Panc1 (cell line): ENCODE results near the gene SSBP3. TPM values are rescaled to one million over a fixed set of nuclear protein-coding genes. Genes with fewer than 3 reads are reported as not detected.

Source experiments
- ATAC-seq: fragments of 200-7000 bp; cut with Tn5 transposase; 2 replicates; pipeline ENCODE4 v1.9.1; 2020; ENCODE audit warnings: mild to moderate bottlenecking, moderate library complexity
- BruUV-seq: library from RNA; stranded (reverse); fragments of 400-500 nt; replicated peaks from 2 replicates; lab custom pipeline; 2021; lab: Mats Ljungman, UMichigan
- CTCF ChIA-PET: fragments of 300-600 bp; sonication (Branson Sonifier 250); formaldehyde crosslinking; loops from one replicate; lab custom pipeline; 2022; ENCODE audit warnings: antibody characterized with exemption; lab: Charles Lee
- POLR2A ChIA-PET: fragments of 300-600 bp; sonication (Branson Sonifier 250); formaldehyde crosslinking; loops from one replicate; lab custom pipeline; 2022; ENCODE audit warnings: antibody characterized with exemption; lab: Charles Lee
- DNase-seq: peaks from one replicate; pipeline ENCODE4 v3.0.0-alpha.2; 2010; ENCODE audit warnings: low read depth, low spot score
- H3K27ac ChIP-seq: 2 replicates; pipeline ENCODE4 v1.5.1; 2011; ENCODE audit warnings: mild to moderate bottlenecking, low read length, inconsistent platforms
- H3K27me3 ChIP-seq: fragments of 200-500 bp; sonication (Bioruptor generic); 2 replicates; pipeline ENCODE4 v1.6.0; 2014; ENCODE audit warnings: low read length, inconsistent platforms; ENCODE audit not compliant: control insufficient read depth, insufficient read depth
- H3K36me3 ChIP-seq: fragments of 200-500 bp; sonication (Bioruptor generic); 2 replicates; pipeline ENCODE4 v1.5.1; 2014; ENCODE audit warnings: inconsistent platforms, mild to moderate bottlenecking, low read length, moderate library complexity; ENCODE audit not compliant: control insufficient read depth, insufficient read depth
- H3K4me1 ChIP-seq: 2 replicates; pipeline ENCODE4 v1.5.1; 2011; ENCODE audit warnings: inconsistent platforms, mild to moderate bottlenecking, low read length, moderate library complexity; ENCODE audit not compliant: control insufficient read depth, insufficient read depth
- H3K4me3 ChIP-seq, 2 experiments: 2 replicates each; pipeline ENCODE4 v1.5.1; 2011 to 2012; ENCODE audit warnings: low read depth in 2 of 2, low read length in 2 of 2, mild to moderate bottlenecking in 2 of 2, inconsistent platforms in 1 of 2, moderate library complexity in 1 of 2
- H3K9me3 ChIP-seq: fragments of 200-500 bp; sonication (Bioruptor generic); 2 replicates; pipeline ENCODE4 v1.5.1; 2014; ENCODE audit warnings: low read depth, mild to moderate bottlenecking, inconsistent platforms, low read length, moderate library complexity; ENCODE audit not compliant: control insufficient read depth, insufficient read depth
- POLR2AphosphoS5 ChIP-seq: IDR thresholded peaks from 2 replicates; pipeline ENCODE4 v1.6.1; 2012; ENCODE audit warnings: mild to moderate bottlenecking, low read depth, low read length, moderate library complexity
- SIN3A ChIP-seq: IDR thresholded peaks from 2 replicates; pipeline ENCODE4 v1.6.1; 2012; ENCODE audit warnings: low read depth, mild to moderate bottlenecking, low read length, moderate library complexity, borderline replicate concordance; ENCODE audit not compliant: insufficient read depth
- TCF7L2 ChIP-seq: IDR thresholded peaks from 2 replicates; pipeline ENCODE4 v1.6.1; 2011; ENCODE audit warnings: mild to moderate bottlenecking, low read depth, low read length, inconsistent platforms
- in situ Hi-C: cut with HindIII; loops from 2 replicates; pipeline ENCODE4 v1.10.0; 2016; ENCODE audit warnings: low sequenced_read_pairs, low pct_unique_long_range_greater_than_20kb
- intact Hi-C: fragments of 100-400 bp; cut with micrococcal nuclease; formaldehyde crosslinking; loops from one replicate; pipeline ENCODE4 v1.10.0; 2022; ENCODE audit not compliant: unreplicated experiment
- total RNA-seq: library from RNA; stranded (reverse); gene quantifications from one replicate; pipeline ENCODE4 v1.2.1, GENCODE V29; 2021; ENCODE audit not compliant: unreplicated experiment
- TF ChIP-seq, protein P1 (sequence below): fragments of 450-650 bp; IDR thresholded peaks from 2 replicates; pipeline ENCODE4 v1.5.1; 2017; ENCODE audit warnings: mild to moderate bottlenecking
- TF ChIP-seq, protein P2 (sequence below), 2 experiments: IDR thresholded peaks; 2 replicates each; pipeline ENCODE4 v1.6.1; 2011 to 2012; ENCODE audit warnings: low read depth in 2 of 2, control low read depth in 1 of 2, low read length in 1 of 2, mild to moderate bottlenecking in 1 of 2, moderate library complexity in 1 of 2; ENCODE audit not compliant: insufficient read depth in 1 of 2

SSBP3 gene
- total RNA-seq, 1 experiment from 2014 or later = 22.5 TPM

DNA sequence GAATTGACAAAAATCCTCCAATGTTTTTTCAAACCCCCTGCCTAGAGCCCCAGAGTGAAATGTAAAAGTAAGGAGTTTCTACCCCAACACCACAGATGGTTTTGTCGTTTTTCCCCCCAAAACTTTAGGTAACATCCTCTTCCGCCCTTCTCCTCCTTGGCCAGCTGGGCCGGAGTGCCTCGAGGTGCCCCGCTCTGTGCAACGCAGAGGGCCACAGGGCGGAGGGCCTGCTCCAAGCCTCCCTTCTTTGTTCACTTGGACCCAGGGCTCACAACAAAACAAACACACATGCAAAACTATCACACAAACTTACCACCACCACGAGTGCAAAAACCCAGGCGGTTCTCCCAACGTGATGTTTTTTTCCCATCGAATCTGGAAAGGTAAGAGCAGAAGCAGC, 1.9 kb downstream of the SSBP3 start:
- intact Hi-C loops = no loop called here
- Histone ChIP-seq H3K4me3 (no peak overlapping the region; a peak in 1 of 4 replicates), H3K9me3 (no peaks in the 10 kb centered on the region), H3K27me3 (no peaks in the 10 kb centered on the region), H3K4me1 (peaks cover 19% of the 10 kb centered on the region), H3K36me3 (no peaks in the 10 kb centered on the region; the same call in 1 of the 2 replicates), H3K27ac (no peak overlapping the region)
- POLR2A ChIA-PET = no interaction called here
- BruUV-seq = no TSS peak
- in situ Hi-C loops = no loop called here
- TF ChIP-seq, protein P1, sequence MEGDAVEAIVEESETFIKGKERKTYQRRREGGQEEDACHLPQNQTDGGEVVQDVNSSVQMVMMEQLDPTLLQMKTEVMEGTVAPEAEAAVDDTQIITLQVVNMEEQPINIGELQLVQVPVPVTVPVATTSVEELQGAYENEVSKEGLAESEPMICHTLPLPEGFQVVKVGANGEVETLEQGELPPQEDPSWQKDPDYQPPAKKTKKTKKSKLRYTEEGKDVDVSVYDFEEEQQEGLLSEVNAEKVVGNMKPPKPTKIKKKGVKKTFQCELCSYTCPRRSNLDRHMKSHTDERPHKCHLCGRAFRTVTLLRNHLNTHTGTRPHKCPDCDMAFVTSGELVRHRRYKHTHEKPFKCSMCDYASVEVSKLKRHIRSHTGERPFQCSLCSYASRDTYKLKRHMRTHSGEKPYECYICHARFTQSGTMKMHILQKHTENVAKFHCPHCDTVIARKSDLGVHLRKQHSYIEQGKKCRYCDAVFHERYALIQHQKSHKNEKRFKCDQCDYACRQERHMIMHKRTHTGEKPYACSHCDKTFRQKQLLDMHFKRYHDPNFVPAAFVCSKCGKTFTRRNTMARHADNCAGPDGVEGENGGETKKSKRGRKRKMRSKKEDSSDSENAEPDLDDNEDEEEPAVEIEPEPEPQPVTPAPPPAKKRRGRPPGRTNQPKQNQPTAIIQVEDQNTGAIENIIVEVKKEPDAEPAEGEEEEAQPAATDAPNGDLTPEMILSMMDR = no peak
- TF ChIP-seq POLR2AphosphoS5 (no peak), TCF7L2 (no peak), SIN3A (no peak)
- TF ChIP-seq, protein P2, sequence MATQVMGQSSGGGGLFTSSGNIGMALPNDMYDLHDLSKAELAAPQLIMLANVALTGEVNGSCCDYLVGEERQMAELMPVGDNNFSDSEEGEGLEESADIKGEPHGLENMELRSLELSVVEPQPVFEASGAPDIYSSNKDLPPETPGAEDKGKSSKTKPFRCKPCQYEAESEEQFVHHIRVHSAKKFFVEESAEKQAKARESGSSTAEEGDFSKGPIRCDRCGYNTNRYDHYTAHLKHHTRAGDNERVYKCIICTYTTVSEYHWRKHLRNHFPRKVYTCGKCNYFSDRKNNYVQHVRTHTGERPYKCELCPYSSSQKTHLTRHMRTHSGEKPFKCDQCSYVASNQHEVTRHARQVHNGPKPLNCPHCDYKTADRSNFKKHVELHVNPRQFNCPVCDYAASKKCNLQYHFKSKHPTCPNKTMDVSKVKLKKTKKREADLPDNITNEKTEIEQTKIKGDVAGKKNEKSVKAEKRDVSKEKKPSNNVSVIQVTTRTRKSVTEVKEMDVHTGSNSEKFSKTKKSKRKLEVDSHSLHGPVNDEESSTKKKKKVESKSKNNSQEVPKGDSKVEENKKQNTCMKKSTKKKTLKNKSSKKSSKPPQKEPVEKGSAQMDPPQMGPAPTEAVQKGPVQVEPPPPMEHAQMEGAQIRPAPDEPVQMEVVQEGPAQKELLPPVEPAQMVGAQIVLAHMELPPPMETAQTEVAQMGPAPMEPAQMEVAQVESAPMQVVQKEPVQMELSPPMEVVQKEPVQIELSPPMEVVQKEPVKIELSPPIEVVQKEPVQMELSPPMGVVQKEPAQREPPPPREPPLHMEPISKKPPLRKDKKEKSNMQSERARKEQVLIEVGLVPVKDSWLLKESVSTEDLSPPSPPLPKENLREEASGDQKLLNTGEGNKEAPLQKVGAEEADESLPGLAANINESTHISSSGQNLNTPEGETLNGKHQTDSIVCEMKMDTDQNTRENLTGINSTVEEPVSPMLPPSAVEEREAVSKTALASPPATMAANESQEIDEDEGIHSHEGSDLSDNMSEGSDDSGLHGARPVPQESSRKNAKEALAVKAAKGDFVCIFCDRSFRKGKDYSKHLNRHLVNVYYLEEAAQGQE (IDR thresholded peaks at IDR 0.05; ENCODE audit: insufficient read depth in 1 of 2, low read depth in 2 of 2, low read length in 1 of 2) = no peak
- CTCF ChIA-PET = no interaction called here
- no peak for DNase-seq
- ATAC-seq = no peak

DNA sequence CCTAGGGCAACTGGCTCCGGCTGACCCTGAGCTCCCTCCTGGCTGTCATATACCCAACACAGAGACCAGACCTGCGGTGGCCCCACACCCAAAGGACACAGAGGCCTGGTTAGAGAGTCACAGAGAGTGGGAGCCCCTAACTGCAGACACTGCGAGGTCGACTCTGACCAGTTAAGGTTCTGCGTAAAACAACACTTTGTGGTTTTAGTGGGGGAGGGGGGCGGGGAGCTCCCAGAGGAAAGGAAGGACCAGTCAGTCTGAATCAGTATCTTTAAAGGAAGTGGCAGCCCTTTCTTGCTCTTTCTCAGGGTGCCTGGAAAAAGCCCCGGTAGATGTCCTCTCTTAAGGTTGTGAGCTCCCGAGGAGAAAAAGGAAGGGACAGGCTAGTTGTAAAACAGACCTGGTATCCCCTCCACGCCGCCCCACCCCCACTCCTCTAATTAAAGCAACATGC, 2.4 kb downstream of the SSBP3 start:
- Histone ChIP-seq H3K27ac (no peak overlapping the region; the same call in 1 of the 2 replicates), H3K9me3 (no peaks in the 10 kb centered on the region), H3K4me3 (no peak overlapping the region; a peak in 1 of 4 replicates), H3K36me3 (no peaks in the 10 kb centered on the region; the same call in 1 of the 2 replicates), H3K4me1 (peaks cover 19% of the 10 kb centered on the region), H3K27me3 (no peaks in the 10 kb centered on the region)
- ChIA-PET POLR2A (no interaction called here), CTCF (interaction anchor here (0.7 kb wide), 1 partner anchor 77 kb away, joined by 4 read pairs; no protein-coding TSS in a partner anchor)
- DNase-seq (no peak), ATAC-seq (no peak)
- intact Hi-C loops (no loop called here), in situ Hi-C loops (no loop called here)
- no TSS peak for BruUV-seq
- TF ChIP-seq, protein P2 (IDR thresholded peaks at IDR 0.05; ENCODE audit: insufficient read depth in 1 of 2, low read depth in 2 of 2, low read length in 1 of 2) = no peak
- no peak for TF ChIP-seq SIN3A
- TF ChIP-seq, protein P1 = no peak
- no peak for TF ChIP-seq TCF7L2
- TF ChIP-seq POLR2AphosphoS5 = no peak
